Activated naive CD4-positive, alpha-beta T cell treated with anti-CD3 and anti-CD28 coated beads, Interleukin-2, amount 50 U/mL, for 24 hours (primary cell): Measurements from ENCODE around the gene OR6C70.
"Not testable (repeated sequence)": the region's sequence is repeated elsewhere in the genome, so short reads cannot be mapped to it uniquely, and the experiment has no call there.

Experiments
- H3K27ac Mint-ChIP-seq: one replicate; pipeline ENCODE4 v1.8.0; 2021; ENCODE audit warnings: mild to moderate bottlenecking, mixed read lengths
- H3K27me3 Mint-ChIP-seq: one replicate; pipeline ENCODE4 v1.8.0; 2021; ENCODE audit warnings: mixed read lengths
- H3K36me3 Mint-ChIP-seq: one replicate; pipeline ENCODE4 v1.8.0; 2021; ENCODE audit warnings: mixed read lengths
- H3K4me1 Mint-ChIP-seq: one replicate; pipeline ENCODE4 v1.8.0; 2021; ENCODE audit warnings: mixed read lengths
- H3K4me3 Mint-ChIP-seq: one replicate; pipeline ENCODE4 v1.8.0; 2021; ENCODE audit warnings: mild to moderate bottlenecking, mixed read lengths
- H3K9me3 Mint-ChIP-seq: one replicate; pipeline ENCODE4 v1.8.0; 2021; ENCODE audit warnings: mixed read lengths

Gene OR6C70

GRCh38 chr12:55443776-55444175 is 26.2 kb downstream of the OR6C70 start, which contains the start of gene OR6C2:
Gene OR6C2 (plus strand): TSS chr12:55444076. CDS start chr12:55452214, 8,138 bp downstream.
- Mint-ChIP-seq H3K36me3 (no peaks in the 10 kb centered on the region), H3K4me1 (no peaks in the 10 kb centered on the region), H3K27me3 (peaks cover 7% of the 10 kb centered on the region), H3K4me3 (no peak within 1 kb of the TSS), H3K27ac (no peak within 1 kb of the TSS), H3K9me3 (no peaks in the 10 kb centered on the region)

GRCh38 chr12:55441233-55441632 is 28.7 kb downstream of the OR6C70 start:
- not testable (repeated sequence) for H3K27ac Mint-ChIP-seq, H3K9me3 Mint-ChIP-seq, H3K36me3 Mint-ChIP-seq, H3K4me1 Mint-ChIP-seq, H3K4me3 Mint-ChIP-seq, H3K27me3 Mint-ChIP-seq

- peaks cover 20% of the 10 kb centered on the region for H3K27me3 Mint-ChIP-seq
- H3K9me3 Mint-ChIP-seq = no peaks in the 10 kb centered on the region
- no peak overlapping the region for H3K4me3 Mint-ChIP-seq
- no peaks in the 10 kb centered on the region for H3K36me3 Mint-ChIP-seq
- no peaks in the 10 kb centered on the region for H3K4me1 Mint-ChIP-seq
- no peak overlapping the region for H3K27ac Mint-ChIP-seq
Measured at GRCh38 chr12:55428331-55429243, 41.4 kb downstream of the OR6C70 start.

GRCh38 chr12:55425954-55426353 is 44.0 kb downstream of the OR6C70 start, which contains the start of gene OR6C76:
Gene OR6C76 (plus strand): TSS chr12:55426254. CDS start chr12:55426254, 0 bp downstream.
- no peaks in the 10 kb centered on the region for H3K4me1 Mint-ChIP-seq

GRCh38 chr12:55420307-55420962 is 49.5 kb downstream of the OR6C70 start:
- Mint-ChIP-seq H3K9me3 (no peaks in the 10 kb centered on the region), H3K27me3 (peaks cover 48% of the 10 kb centered on the region), H3K4me3 (no peak overlapping the region), H3K4me1 (peaks cover 2% of the 10 kb centered on the region), H3K36me3 (no peaks in the 10 kb centered on the region), H3K27ac (no peak overlapping the region)

More at GRCh38 chr12:55425954-55426353, 44.0 kb downstream of the OR6C70 start, which contains the start of gene OR6C76:
- Mint-ChIP-seq H3K36me3 (no peaks in the 10 kb centered on the region), H3K27me3 (peaks cover 20% of the 10 kb centered on the region), H3K27ac (no peak within 1 kb of the TSS), H3K4me3 (no peak within 1 kb of the TSS), H3K9me3 (no peaks in the 10 kb centered on the region)
